Mesendoderm (in vitro differentiated cells): Measurements from ENCODE around the gene OBP2B.

Experiments used
- DNase-seq: peaks from one replicate; pipeline ENCODE4 v3.0.0; 2013
- H2AK5ac ChIP-seq: 2 replicates; pipeline ENCODE4 v1.6.1; 2013; ENCODE audit warnings: low read length, inconsistent platforms
- H2BK120ac ChIP-seq: 2 replicates; pipeline ENCODE4 v1.6.1; 2013; ENCODE audit warnings: low read depth, mild to moderate bottlenecking, low read length, moderate library complexity, mixed read lengths
- H2BK15ac ChIP-seq: replicated peaks from 2 replicates; pipeline ENCODE4 v1.6.1; 2013; ENCODE audit warnings: low read depth, mild to moderate bottlenecking, moderate library complexity
- H2BK5ac ChIP-seq: 2 replicates; pipeline ENCODE4 v1.6.1; 2013; ENCODE audit warnings: low read length, inconsistent platforms
- H3K18ac ChIP-seq: 2 replicates; pipeline ENCODE4 v1.6.1; 2013; ENCODE audit warnings: mild to moderate bottlenecking, low read length, mixed read lengths
- H3K23ac ChIP-seq: one replicate; pipeline ENCODE4 v1.6.1; 2013; ENCODE audit warnings: low read length
- H3K27ac ChIP-seq: 2 replicates; pipeline ENCODE4 v1.5.1; 2013; ENCODE audit warnings: low read depth, mild to moderate bottlenecking, inconsistent platforms, low read length, moderate library complexity
- H3K27me3 ChIP-seq: 2 replicates; pipeline ENCODE4 v1.6.1; 2013; ENCODE audit warnings: low read length, control low read depth, mild to moderate bottlenecking, inconsistent platforms; ENCODE audit not compliant: insufficient read depth, poor library complexity
- H3K36me3 ChIP-seq: 2 replicates; pipeline ENCODE4 v1.6.1; 2013; ENCODE audit warnings: low read length, inconsistent platforms; ENCODE audit not compliant: control insufficient read depth, insufficient read depth
- H3K4ac ChIP-seq: one replicate; pipeline ENCODE4 v1.6.1; 2013; ENCODE audit warnings: low read depth, mild to moderate bottlenecking, low read length, moderate library complexity
- H3K4me1 ChIP-seq: 2 replicates; pipeline ENCODE4 v1.6.1; 2013; ENCODE audit warnings: low read depth, low read length, inconsistent platforms; ENCODE audit not compliant: control insufficient read depth
- H3K4me2 ChIP-seq: 2 replicates; pipeline ENCODE4 v1.6.1; 2013; ENCODE audit warnings: low read length
- H3K4me3 ChIP-seq: 2 replicates; pipeline ENCODE4 v1.5.1; 2013; ENCODE audit warnings: mild to moderate bottlenecking, low read length
- H3K56ac ChIP-seq: one replicate; pipeline ENCODE4 v1.6.1; 2013; ENCODE audit warnings: low read length
- H3K79me1 ChIP-seq: 2 replicates; pipeline ENCODE4 v1.6.1; 2013; ENCODE audit warnings: low read length, inconsistent platforms
- H3K79me2 ChIP-seq: 2 replicates; pipeline ENCODE4 v1.6.1; 2013; ENCODE audit warnings: mild to moderate bottlenecking, low read length; ENCODE audit not compliant: control insufficient read depth, insufficient read depth
- H3K9ac ChIP-seq: 2 replicates; pipeline ENCODE4 v1.6.1; 2013; ENCODE audit warnings: low read length, inconsistent platforms
- H4K5ac ChIP-seq: one replicate; pipeline ENCODE4 v1.6.1; 2013; ENCODE audit warnings: low read length
- H4K8ac ChIP-seq: one replicate; pipeline ENCODE4 v1.6.1; 2013; ENCODE audit warnings: low read depth, mild to moderate bottlenecking, control low read depth, low read length, moderate library complexity
- WGBS: extraction: QIAGEN DNeasy Blood & Tissue Kit; methylation state at CpG from one replicate; pipeline ENCODE4 v1.1.7; 2013; ENCODE audit warnings: low lambda C conversion rate, missing lambda C conversion rate; ENCODE audit not compliant: insufficient coverage; ENCODE audit errors: extremely low coverage; 5-methylcytosine and 5-hydroxymethylcytosine counted together

The OBP2B gene

DNA sequence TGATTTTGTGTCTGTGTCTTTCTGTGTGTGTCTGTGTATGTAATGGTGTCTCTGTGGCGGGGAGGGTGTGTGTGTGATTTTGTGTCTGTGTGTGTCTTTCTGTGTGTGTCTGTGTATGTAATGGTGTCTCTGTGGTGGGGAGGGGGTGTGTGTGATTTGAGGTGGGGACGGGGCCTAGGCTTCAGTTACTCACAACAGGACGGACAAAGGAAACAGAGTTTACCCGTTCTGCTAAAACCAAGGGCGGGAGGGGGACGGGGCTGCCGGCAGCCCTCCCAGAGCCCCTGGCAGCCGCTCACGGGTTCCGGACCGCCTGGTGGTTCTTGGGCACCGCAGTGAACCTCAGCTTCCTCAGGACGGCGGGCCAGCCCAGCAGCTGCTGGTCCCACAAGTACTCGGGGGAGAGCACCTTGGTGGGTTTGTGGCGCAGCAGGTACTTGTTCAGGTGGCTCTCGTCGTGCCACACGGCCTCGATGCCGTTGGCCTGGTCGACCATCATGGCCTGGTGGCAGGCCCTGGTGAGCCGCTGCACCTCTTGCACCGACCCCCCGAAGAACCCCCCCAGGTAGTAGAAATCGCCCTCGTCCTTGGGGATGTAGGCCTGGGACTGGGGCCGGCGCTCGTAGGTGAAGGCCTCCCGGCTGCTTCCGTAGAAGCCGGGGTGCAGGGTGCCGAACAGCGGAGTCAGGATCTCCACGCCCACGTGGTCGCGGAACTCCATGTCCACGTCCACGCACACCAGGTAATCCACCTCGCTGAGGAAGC is 46.5 kb upstream of the OBP2B start:
- Histone ChIP-seq H3K4ac (no peak overlapping the region), H3K36me3 (no peaks in the 10 kb centered on the region), H2BK120ac (no peak overlapping the region), H3K27me3 (no peaks in the 10 kb centered on the region), H3K4me2 (no peak overlapping the region), H3K9ac (no peak overlapping the region), H3K79me2 (no peaks in the 10 kb centered on the region), H3K79me1 (no peaks in the 10 kb centered on the region), H3K23ac (no peak overlapping the region), H3K4me3 (no peak overlapping the region), H3K4me1 (peaks cover 2% of the 10 kb centered on the region), H3K18ac (no peak overlapping the region), H2AK5ac (no peak overlapping the region), H2BK15ac (no peak overlapping the region), H4K5ac (no peak overlapping the region), H4K8ac (no peak overlapping the region), H2BK5ac (no peak overlapping the region), H3K27ac (no peak overlapping the region), H3K56ac (no peak overlapping the region)
- no CpG with 5 or more reads among the region's 42 CpGs for WGBS
- DNase-seq, result no peak

DNA sequence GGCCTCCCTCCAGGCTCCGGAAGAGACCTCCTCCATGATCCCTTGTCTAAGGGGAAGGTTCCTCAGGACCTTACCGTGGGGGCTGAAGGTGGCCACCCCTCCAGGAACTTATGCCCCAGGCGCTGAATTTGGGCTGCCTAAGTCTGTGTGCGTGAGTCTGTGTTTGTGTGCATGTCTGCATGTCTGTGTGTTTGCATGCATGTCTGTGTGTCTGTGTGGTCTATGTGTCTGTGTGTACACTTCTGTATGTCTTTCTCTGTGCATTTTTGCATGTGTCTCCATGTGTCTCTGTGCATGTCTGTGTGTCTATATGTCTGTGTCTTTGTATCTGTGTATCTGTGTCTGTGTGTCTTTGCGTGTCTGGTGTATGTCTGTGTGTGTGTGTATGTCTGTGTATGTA is 45.4 kb upstream of the OBP2B start:
- no peak overlapping the region for H3K18ac ChIP-seq
- no peak overlapping the region for H3K4me2 ChIP-seq
- H3K36me3 ChIP-seq, result no peaks in the 10 kb centered on the region
- H4K8ac ChIP-seq, result no peak overlapping the region
- no peak overlapping the region for H3K56ac ChIP-seq
- no peaks in the 10 kb centered on the region for H3K27me3 ChIP-seq
- no peak overlapping the region for H2BK15ac ChIP-seq
- H2BK120ac ChIP-seq, result no peak overlapping the region
- no peak overlapping the region for H3K9ac ChIP-seq
- no CpG with 5 or more reads among the region's 5 CpGs for WGBS
- peaks cover 2% of the 10 kb centered on the region for H3K4me1 ChIP-seq
- no peak overlapping the region for H3K4ac ChIP-seq
- no peak for DNase-seq
- H3K4me3 ChIP-seq, result no peak overlapping the region
- H3K23ac ChIP-seq, result no peak overlapping the region
- no peaks in the 10 kb centered on the region for H3K79me2 ChIP-seq
- H2BK5ac ChIP-seq, result no peak overlapping the region
- no peak overlapping the region for H2AK5ac ChIP-seq
- no peak overlapping the region for H3K27ac ChIP-seq
- H3K79me1 ChIP-seq, result no peaks in the 10 kb centered on the region
- H4K5ac ChIP-seq, result no peak overlapping the region

DNA sequence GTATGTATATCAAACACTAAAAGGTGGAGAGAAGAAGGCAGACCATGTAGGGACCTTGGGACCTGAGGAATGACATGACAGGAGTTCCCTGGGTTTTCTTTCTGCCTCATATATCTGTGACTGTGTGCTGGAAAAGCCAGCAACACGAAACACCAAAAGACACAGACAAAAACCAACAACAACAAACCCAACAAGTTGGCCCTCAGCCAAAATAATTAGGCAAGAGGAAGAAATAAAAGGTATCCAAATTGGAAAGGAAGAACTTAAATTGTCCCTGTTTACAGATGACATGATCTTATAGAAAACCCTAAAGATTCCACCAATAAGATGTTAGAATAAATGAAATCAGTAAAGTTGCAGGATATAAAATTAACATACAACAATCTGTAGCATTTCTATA is 44.2 kb upstream of the OBP2B start:
- no peaks in the 10 kb centered on the region for H3K79me1 ChIP-seq
- H3K4me3 ChIP-seq, result no peak overlapping the region
- H4K5ac ChIP-seq, result no peak overlapping the region
- no peak overlapping the region for H2BK5ac ChIP-seq
- no peak overlapping the region for H3K4ac ChIP-seq
- WGBS, result no CpG with 5 or more reads among the region's 1 CpG
- H3K4me2 ChIP-seq, result no peak overlapping the region
- peaks cover 2% of the 10 kb centered on the region for H3K4me1 ChIP-seq
- H3K9ac ChIP-seq, result no peak overlapping the region
- DNase-seq, result no peak
- H3K27ac ChIP-seq, result no peak overlapping the region
- no peak overlapping the region for H3K23ac ChIP-seq
- no peak overlapping the region for H4K8ac ChIP-seq
- no peaks in the 10 kb centered on the region for H3K27me3 ChIP-seq
- H3K79me2 ChIP-seq, result no peaks in the 10 kb centered on the region
- no peak overlapping the region for H3K18ac ChIP-seq
- H2AK5ac ChIP-seq, result no peak overlapping the region
- no peaks in the 10 kb centered on the region for H3K36me3 ChIP-seq
- H3K56ac ChIP-seq, result no peak overlapping the region
- H2BK15ac ChIP-seq, result no peak overlapping the region
- H2BK120ac ChIP-seq, result no peak overlapping the region

DNA sequence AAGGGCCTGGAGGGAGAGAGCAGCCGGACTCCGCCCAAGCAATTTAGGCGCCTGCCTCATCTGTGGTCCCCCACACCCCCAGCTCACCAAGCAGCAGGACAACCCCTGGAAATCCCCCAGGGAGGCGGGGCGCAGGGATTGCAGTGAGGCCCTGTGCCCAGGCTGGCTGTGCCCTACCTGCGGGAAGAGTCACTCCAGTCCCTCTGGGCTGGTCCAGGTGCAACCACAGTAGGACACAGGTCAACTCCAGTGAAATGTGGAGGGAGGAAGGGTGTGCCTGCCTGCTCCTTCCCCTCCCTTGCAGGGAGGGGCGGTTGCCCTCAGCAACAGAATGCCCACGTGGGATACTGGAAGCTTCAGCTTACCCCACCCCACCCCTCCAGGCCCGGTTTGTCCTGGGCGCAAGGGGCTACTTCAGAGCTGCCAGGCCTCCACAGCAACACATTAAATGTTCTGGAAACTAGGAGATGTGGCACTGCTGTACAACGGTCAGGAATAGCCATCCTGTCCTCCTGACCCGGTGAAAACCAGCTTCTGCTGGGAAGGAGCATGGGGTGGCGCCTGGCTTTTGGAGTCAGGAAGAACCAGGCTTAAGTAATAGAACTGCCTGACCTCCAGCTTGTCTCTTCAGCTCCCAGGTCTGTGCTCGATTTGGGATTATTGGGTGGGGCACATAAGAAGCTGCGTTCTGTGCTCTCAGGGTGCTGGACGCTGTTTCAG is 43.4 kb upstream of the OBP2B start:
- Histone ChIP-seq H2AK5ac (no peak overlapping the region), H3K79me1 (no peaks in the 10 kb centered on the region), H3K4me1 (peaks cover 2% of the 10 kb centered on the region), H3K4me3 (no peak overlapping the region), H3K36me3 (no peaks in the 10 kb centered on the region), H3K56ac (no peak overlapping the region), H4K5ac (no peak overlapping the region), H3K79me2 (no peaks in the 10 kb centered on the region), H3K4me2 (no peak overlapping the region), H3K18ac (no peak overlapping the region), H2BK5ac (no peak overlapping the region), H3K23ac (no peak overlapping the region), H3K27me3 (no peaks in the 10 kb centered on the region), H3K27ac (no peak overlapping the region), H2BK15ac (no peak overlapping the region), H2BK120ac (no peak overlapping the region), H3K9ac (no peak overlapping the region), H4K8ac (no peak overlapping the region), H3K4ac (no peak overlapping the region)
- no CpG with 5 or more reads among the region's 16 CpGs for WGBS
- DNase-seq, result no peak

DNA sequence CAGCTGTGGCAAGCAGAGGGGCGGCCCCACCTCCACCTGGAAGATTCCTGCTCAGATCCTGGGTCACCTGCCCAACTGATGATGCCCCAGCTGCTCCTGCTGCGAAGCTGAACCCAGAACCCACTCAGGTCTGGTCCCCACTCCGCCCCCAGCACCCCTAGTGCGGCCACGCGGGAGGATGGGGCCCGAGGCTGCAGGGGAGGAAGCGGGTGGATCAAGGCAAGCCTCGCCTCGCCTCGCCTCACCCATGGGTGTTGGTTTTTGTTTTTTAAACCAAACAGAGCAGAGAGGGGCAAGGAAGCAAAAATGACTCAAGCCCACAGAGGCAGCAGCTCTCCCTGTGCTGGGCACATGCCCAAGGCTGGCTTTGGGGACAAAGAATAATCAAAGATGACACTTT is 42.7 kb upstream of the OBP2B start:
- no peak overlapping the region for H4K8ac ChIP-seq
- no peaks in the 10 kb centered on the region for H3K27me3 ChIP-seq
- no peak overlapping the region for H3K4me3 ChIP-seq
- DNase-seq, result no peak
- no peaks in the 10 kb centered on the region for H3K79me2 ChIP-seq
- H2BK15ac ChIP-seq, result no peak overlapping the region
- no peak overlapping the region for H3K27ac ChIP-seq
- H3K18ac ChIP-seq, result no peak overlapping the region
- H3K56ac ChIP-seq, result no peak overlapping the region
- H3K9ac ChIP-seq, result no peak overlapping the region
- H3K4ac ChIP-seq, result no peak overlapping the region
- no peak overlapping the region for H3K23ac ChIP-seq
- no peaks in the 10 kb centered on the region for H3K4me1 ChIP-seq
- H3K4me2 ChIP-seq, result no peak overlapping the region
- no peak overlapping the region for H2BK120ac ChIP-seq
- no peak overlapping the region for H2BK5ac ChIP-seq
- H3K36me3 ChIP-seq, result no peaks in the 10 kb centered on the region
- H3K79me1 ChIP-seq, result no peaks in the 10 kb centered on the region
- no peak overlapping the region for H4K5ac ChIP-seq
- no peak overlapping the region for H2AK5ac ChIP-seq
- no CpG with 5 or more reads among the region's 11 CpGs for WGBS
